Mesenchymal stem cell (in vitro differentiated cells and primary cell): ENCODE results near the gene RIMBP2.
A peak's percentile ranks its signal among the peaks of the same experiment; 100 is the strongest.

ENCODE experiments used
- DNase-seq: peaks from one replicate; pipeline ENCODE4 v3.0.0-alpha.2; 2013
- H2AFZ ChIP-seq: one replicate; pipeline ENCODE4 v1.6.1; 2013; ENCODE audit warnings: low read depth, mild to moderate bottlenecking, control low read depth, inconsistent platforms, low read length, moderate library complexity
- H2AK5ac ChIP-seq: 2 replicates; pipeline ENCODE4 v1.6.1; 2013; ENCODE audit warnings: low read length, moderate library complexity, mild to moderate bottlenecking, inconsistent platforms; ENCODE audit not compliant: severe bottlenecking
- H2BK120ac ChIP-seq: one replicate; pipeline ENCODE4 v1.6.1; 2013; ENCODE audit warnings: low read depth, mild to moderate bottlenecking, inconsistent platforms, low read length, moderate library complexity
- H2BK12ac ChIP-seq, 2 experiments: one replicate each; pipeline ENCODE4 v1.6.1; 2013; ENCODE audit warnings: inconsistent platforms in 2 of 2, low read length in 2 of 2, mild to moderate bottlenecking in 2 of 2, moderate library complexity in 2 of 2, control low read depth in 1 of 2
- H2BK15ac ChIP-seq: one replicate; pipeline ENCODE4 v1.6.1; 2013; ENCODE audit warnings: mild to moderate bottlenecking, low read depth, inconsistent platforms; ENCODE audit not compliant: poor library complexity, severe bottlenecking
- H2BK5ac ChIP-seq: 2 replicates; pipeline ENCODE4 v1.6.1; 2013; ENCODE audit warnings: low read depth, mild to moderate bottlenecking, low read length, control low read depth, inconsistent platforms; ENCODE audit not compliant: poor library complexity, severe bottlenecking
- H3K14ac ChIP-seq, 2 experiments: one replicate each; pipeline ENCODE4 v1.6.1; 2013; ENCODE audit warnings: inconsistent platforms in 2 of 2, low read length in 2 of 2, control low read depth in 1 of 2, mild to moderate bottlenecking in 1 of 2, moderate library complexity in 1 of 2
- H3K18ac ChIP-seq, 2 experiments: one replicate each; pipeline ENCODE4 v1.6.1; 2013; ENCODE audit warnings: inconsistent platforms in 2 of 2, low read length in 2 of 2, control low read depth in 1 of 2, low read depth in 1 of 2, mild to moderate bottlenecking in 1 of 2
- H3K23ac ChIP-seq, 2 experiments: one replicate each; pipeline ENCODE4 v1.6.1; 2013; ENCODE audit warnings: inconsistent platforms in 2 of 2, low read length in 2 of 2, mild to moderate bottlenecking in 2 of 2, moderate library complexity in 2 of 2, control low read depth in 1 of 2
- H3K27ac ChIP-seq: 2 replicates; pipeline ENCODE4 v1.5.1; 2013; ENCODE audit warnings: mild to moderate bottlenecking, moderate library complexity, low read length, control low read depth, inconsistent platforms; ENCODE audit not compliant: poor library complexity, severe bottlenecking
- H3K27me3 ChIP-seq, 2 experiments: 2 replicates each; pipeline versions ENCODE4 v1.6.1 to v1.7.0; 2013; ENCODE audit warnings: low read length in 2 of 2, mild to moderate bottlenecking in 2 of 2, moderate library complexity in 2 of 2, control low read depth in 1 of 2, inconsistent platforms in 1 of 2; ENCODE audit not compliant: control insufficient read depth in 1 of 2, insufficient read depth in 1 of 2
- H3K36me3 ChIP-seq, 2 experiments: 2 replicates each; pipeline versions ENCODE4 v1.6.1 to v1.7.0; 2013; ENCODE audit warnings: low read length in 2 of 2, control low read depth in 1 of 2, inconsistent platforms in 1 of 2, low read depth in 1 of 2, mild to moderate bottlenecking in 1 of 2; ENCODE audit not compliant: insufficient read depth in 2 of 2, control insufficient read depth in 1 of 2
- H3K4ac ChIP-seq, 2 experiments: one replicate each; pipeline ENCODE4 v1.6.1; 2013; ENCODE audit warnings: inconsistent platforms in 2 of 2, low read length in 2 of 2, mild to moderate bottlenecking in 2 of 2, moderate library complexity in 2 of 2, control low read depth in 1 of 2, low read depth in 1 of 2
- H3K4me1 ChIP-seq: 2 replicates; pipeline ENCODE4 v1.6.1; 2013; ENCODE audit warnings: low read depth, low read length, control low read depth; ENCODE audit not compliant: control insufficient read depth, insufficient read depth
- H3K4me2 ChIP-seq: 2 replicates; pipeline ENCODE4 v1.6.1; 2013; ENCODE audit warnings: low read length, mild to moderate bottlenecking, inconsistent platforms; ENCODE audit not compliant: poor library complexity, severe bottlenecking
- H3K4me3 ChIP-seq, 2 experiments: 2 replicates each; pipeline versions ENCODE4 v1.5.1 to v1.7.0; 2013; ENCODE audit warnings: low read length in 2 of 2, mild to moderate bottlenecking in 2 of 2, control low read depth in 1 of 2, low read depth in 1 of 2; ENCODE audit not compliant: insufficient read depth in 1 of 2
- H3K79me1 ChIP-seq: replicated peaks from 2 replicates; pipeline ENCODE4 v1.6.1; 2013; ENCODE audit warnings: mild to moderate bottlenecking, control low read depth, low read length, inconsistent platforms; ENCODE audit not compliant: poor library complexity, severe bottlenecking
- H3K9ac ChIP-seq: 2 replicates; pipeline ENCODE4 v1.7.0; 2013; ENCODE audit warnings: mild to moderate bottlenecking, low read length, moderate library complexity
- H3K9me3 ChIP-seq: 2 replicates; pipeline ENCODE4 v1.7.0; 2013; ENCODE audit warnings: mild to moderate bottlenecking, low read length; ENCODE audit not compliant: control insufficient read depth
- H4K8ac ChIP-seq: one replicate; pipeline ENCODE4 v1.6.1; 2013; ENCODE audit warnings: inconsistent platforms, mild to moderate bottlenecking, low read length, moderate library complexity
- H4K91ac ChIP-seq: one replicate; pipeline ENCODE4 v1.6.1; 2013; ENCODE audit warnings: mild to moderate bottlenecking, low read length, inconsistent platforms
- WGBS: methylation state at CpG from one replicate; pipeline ENCODE4 v1.1.7; 2013; ENCODE audit warnings: mixed read lengths; 5-methylcytosine and 5-hydroxymethylcytosine counted together

RIMBP2 gene

GRCh38 chr12:130764073-130764472 lies 48.0 kb upstream of the RIMBP2 start:
- no peaks in the 10 kb centered on the region for H3K9me3 ChIP-seq
- H3K79me1 ChIP-seq, result no peaks in the 10 kb centered on the region
- WGBS, result 97% methylated on average over 4 of the region's 4 CpGs
- peaks cover 3% of the 10 kb centered on the region for H3K4me1 ChIP-seq
- no peak overlapping the region for H3K4ac ChIP-seq
- H2BK120ac ChIP-seq, result no peak overlapping the region
- H4K8ac ChIP-seq, result no peak overlapping the region
- no peak overlapping the region for H3K4me3 ChIP-seq
- H3K4me2 ChIP-seq, result no peak overlapping the region
- H3K23ac ChIP-seq, result no peak overlapping the region
- no peak overlapping the region for H3K9ac ChIP-seq
- H2AK5ac ChIP-seq, result no peak overlapping the region
- peaks cover 0 to 4% of the 10 kb centered on the region in 2 experiments for H3K36me3 ChIP-seq
- H2BK15ac ChIP-seq, result no peak overlapping the region
- no peak overlapping the region for H3K27ac ChIP-seq
- no peak overlapping the region for H4K91ac ChIP-seq
- H2AFZ ChIP-seq, result no peak overlapping the region
- no peak overlapping the region for H2BK5ac ChIP-seq
- H2BK12ac ChIP-seq, result no peak overlapping the region
- H3K27me3 ChIP-seq, result peaks cover 0 to 23% of the 10 kb centered on the region in 2 experiments
- peak; percentile 43 for DNase-seq
- no peak overlapping the region for H3K18ac ChIP-seq
- no peak overlapping the region for H3K14ac ChIP-seq

- Histone ChIP-seq H3K4me1 (peaks cover 3% of the 10 kb centered on the region), H3K18ac (no peak overlapping the region), H4K8ac (no peak overlapping the region), H4K91ac (no peak overlapping the region), H3K4ac (no peak overlapping the region), H3K79me1 (no peaks in the 10 kb centered on the region), H3K9ac (no peak overlapping the region), H3K14ac (no peak overlapping the region), H3K4me3 (no peak overlapping the region), H2BK120ac (no peak overlapping the region), H2AK5ac (no peak overlapping the region), H2BK12ac (no peak overlapping the region), H3K4me2 (no peak overlapping the region), H3K23ac (no peak overlapping the region), H3K36me3 (peaks cover 0 to 4% of the 10 kb centered on the region in 2 experiments), H2AFZ (no peak overlapping the region), H3K27me3 (peaks cover 0 to 19% of the 10 kb centered on the region in 2 experiments), H2BK15ac (no peak overlapping the region), H2BK5ac (no peak overlapping the region), H3K27ac (no peak overlapping the region), H3K9me3 (no peaks in the 10 kb centered on the region)
- WGBS, result 66% methylated on average over 10 of the region's 10 CpGs
- no peak for DNase-seq
Measured at GRCh38 chr12:130762319-130762675, 46.2 kb upstream of the RIMBP2 start.

- Histone ChIP-seq H4K91ac (no peak overlapping the region), H3K18ac (no peak overlapping the region), H3K4me3 (no peak overlapping the region), H4K8ac (no peak overlapping the region), H3K9me3 (no peaks in the 10 kb centered on the region), H2BK12ac (no peak overlapping the region), H2BK5ac (no peak overlapping the region), H3K27ac (no peak overlapping the region), H3K79me1 (no peaks in the 10 kb centered on the region), H3K4ac (no peak overlapping the region), H3K14ac (no peak overlapping the region), H3K23ac (no peak overlapping the region), H2AFZ (no peak overlapping the region), H2BK15ac (no peak overlapping the region), H3K36me3 (peaks cover 0 to 4% of the 10 kb centered on the region in 2 experiments), H3K4me2 (no peak overlapping the region), H2BK120ac (no peak overlapping the region), H2AK5ac (no peak overlapping the region), H3K27me3 (peaks cover 0 to 19% of the 10 kb centered on the region in 2 experiments), H3K9ac (no peak overlapping the region), H3K4me1 (peaks cover 3% of the 10 kb centered on the region)
- 50% methylated on average over 29 of the region's 29 CpGs for WGBS
- peak; percentile 29 for DNase-seq
Measured at GRCh38 chr12:130761537-130762318, 45.6 kb upstream of the RIMBP2 start.

GRCh38 chr12:130754234-130754901 lies 38.3 kb upstream of the RIMBP2 start:
- H3K9ac ChIP-seq, result no peak overlapping the region
- no peaks in the 10 kb centered on the region for H3K79me1 ChIP-seq
- no peak overlapping the region for H3K23ac ChIP-seq
- no peak overlapping the region for H2BK5ac ChIP-seq
- peaks cover 3% of the 10 kb centered on the region for H3K9me3 ChIP-seq
- H2BK12ac ChIP-seq, result no peak overlapping the region
- H3K14ac ChIP-seq, result no peak overlapping the region
- no peak for DNase-seq
- H3K27me3 ChIP-seq, result peaks cover 0 to 20% of the 10 kb centered on the region in 2 experiments
- 84% methylated on average over 3 of the region's 3 CpGs for WGBS
- no peak overlapping the region for H2AFZ ChIP-seq
- no peak overlapping the region for H3K4me3 ChIP-seq
- no peak overlapping the region for H3K27ac ChIP-seq
- H3K18ac ChIP-seq, result no peak overlapping the region
- no peaks in the 10 kb centered on the region for H3K4me1 ChIP-seq
- no peak overlapping the region for H2AK5ac ChIP-seq
- H3K36me3 ChIP-seq, result no peaks in the 10 kb centered on the region
- no peak overlapping the region for H2BK120ac ChIP-seq
- no peak overlapping the region for H4K91ac ChIP-seq
- H3K4me2 ChIP-seq, result no peak overlapping the region
- H4K8ac ChIP-seq, result no peak overlapping the region
- no peak overlapping the region for H3K4ac ChIP-seq
- H2BK15ac ChIP-seq, result no peak overlapping the region
